ENCODE results near the gene PPP1R3G.

DNA sequence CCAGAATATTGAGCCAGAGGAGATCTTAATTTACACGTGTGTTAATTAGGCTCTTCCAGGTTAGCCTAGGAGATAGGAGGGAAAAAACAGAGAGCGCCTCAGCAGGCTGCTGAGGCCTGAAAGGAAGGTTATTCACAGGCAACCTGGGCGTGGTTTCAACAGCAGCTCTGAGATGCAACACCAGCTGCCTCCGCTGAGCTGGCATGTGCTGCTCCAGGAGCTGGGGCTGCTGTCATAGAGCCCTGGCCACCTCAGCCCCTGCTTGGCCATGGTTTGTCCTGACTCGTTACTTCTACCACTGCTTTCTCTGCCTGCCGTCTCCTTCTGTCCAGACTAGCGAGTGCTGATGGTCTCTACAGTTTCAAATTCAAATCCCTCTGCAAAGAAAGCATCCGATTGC lies 48.9 kb upstream of the PPP1R3G start:
- TF ChIP-seq, protein P1, sequence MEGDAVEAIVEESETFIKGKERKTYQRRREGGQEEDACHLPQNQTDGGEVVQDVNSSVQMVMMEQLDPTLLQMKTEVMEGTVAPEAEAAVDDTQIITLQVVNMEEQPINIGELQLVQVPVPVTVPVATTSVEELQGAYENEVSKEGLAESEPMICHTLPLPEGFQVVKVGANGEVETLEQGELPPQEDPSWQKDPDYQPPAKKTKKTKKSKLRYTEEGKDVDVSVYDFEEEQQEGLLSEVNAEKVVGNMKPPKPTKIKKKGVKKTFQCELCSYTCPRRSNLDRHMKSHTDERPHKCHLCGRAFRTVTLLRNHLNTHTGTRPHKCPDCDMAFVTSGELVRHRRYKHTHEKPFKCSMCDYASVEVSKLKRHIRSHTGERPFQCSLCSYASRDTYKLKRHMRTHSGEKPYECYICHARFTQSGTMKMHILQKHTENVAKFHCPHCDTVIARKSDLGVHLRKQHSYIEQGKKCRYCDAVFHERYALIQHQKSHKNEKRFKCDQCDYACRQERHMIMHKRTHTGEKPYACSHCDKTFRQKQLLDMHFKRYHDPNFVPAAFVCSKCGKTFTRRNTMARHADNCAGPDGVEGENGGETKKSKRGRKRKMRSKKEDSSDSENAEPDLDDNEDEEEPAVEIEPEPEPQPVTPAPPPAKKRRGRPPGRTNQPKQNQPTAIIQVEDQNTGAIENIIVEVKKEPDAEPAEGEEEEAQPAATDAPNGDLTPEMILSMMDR (conservative IDR thresholded peaks at IDR 0.05) = no peak
- no peak for TF ChIP-seq ZFX (IDR thresholded peaks at IDR 0.05)

All from C4-2B (cell line).